Hepatocyte (in vitro differentiated cells): Measurements from ENCODE around the gene CACNA2D1. TPM values are rescaled to one million over a fixed set of nuclear protein-coding genes. Genes with fewer than 3 reads are reported as not detected.

Experiments used
- DNase-seq: peaks from one replicate; pipeline ENCODE4 v3.0.0-alpha.2; 2016; ENCODE audit warnings: low spot score
- H2AFZ ChIP-seq: fragments of 200-600 bp; sonication (generic); 2 replicates; pipeline ENCODE4 v1.6.0; 2016; ENCODE audit warnings: antibody characterized with exemption, mild to moderate bottlenecking
- H3K27ac ChIP-seq: fragments of 200-600 bp; sonication (generic); 2 replicates; pipeline ENCODE4 v1.5.1; 2016; ENCODE audit warnings: mild to moderate bottlenecking
- H3K27me3 ChIP-seq: fragments of 200-600 bp; sonication (generic); 2 replicates; pipeline ENCODE4 v1.6.1; 2016
- H3K36me3 ChIP-seq: fragments of 200-600 bp; sonication (generic); replicated peaks from 2 replicates; pipeline ENCODE4 v1.5.1; 2016; ENCODE audit warnings: low read depth; ENCODE audit not compliant: insufficient read depth
- H3K4me1 ChIP-seq: fragments of 200-600 bp; sonication (generic); 2 replicates; pipeline ENCODE4 v1.5.1; 2016; ENCODE audit warnings: mild to moderate bottlenecking, moderate library complexity; ENCODE audit not compliant: insufficient read depth
- H3K4me2 ChIP-seq: fragments of 200-600 bp; sonication (generic); 2 replicates; pipeline ENCODE4 v1.6.0; 2016
- H3K4me3 ChIP-seq: fragments of 200-600 bp; sonication (generic); 2 replicates; pipeline ENCODE4 v1.5.1; 2016; ENCODE audit warnings: mild to moderate bottlenecking
- H3K79me2 ChIP-seq: fragments of 200-600 bp; sonication (generic); 2 replicates; pipeline ENCODE4 v1.6.0; 2017; ENCODE audit warnings: mild to moderate bottlenecking
- H3K9me2 ChIP-seq: fragments of 200-600 bp; sonication (generic); replicated peaks from 2 replicates; pipeline ENCODE4 v1.6.0; 2017; ENCODE audit warnings: mild to moderate bottlenecking; ENCODE audit not compliant: insufficient read depth
- H3K9me3 ChIP-seq: fragments of 200-600 bp; sonication (generic); 2 replicates; pipeline ENCODE4 v1.5.1; 2016; ENCODE audit warnings: low read depth, mild to moderate bottlenecking
- H4K20me1 ChIP-seq: fragments of 200-600 bp; sonication (generic); 2 replicates; pipeline ENCODE4 v1.6.0; 2016; ENCODE audit warnings: mild to moderate bottlenecking; ENCODE audit not compliant: insufficient read depth, poor library complexity, severe bottlenecking
- CTCF ChIP-seq: fragments of 200-600 bp; sonication (generic); IDR thresholded peaks from 2 replicates; pipeline ENCODE4 v1.5.1; 2016; ENCODE audit warnings: antibody characterized with exemption, mild to moderate bottlenecking; ENCODE audit not compliant: poor library complexity
- EZH2 ChIP-seq: fragments of 200-600 bp; sonication (generic); IDR thresholded peaks from 2 replicates; pipeline ENCODE4 v1.6.1; 2016; ENCODE audit warnings: antibody characterized with exemption, mild to moderate bottlenecking, borderline replicate concordance
- EZH2phosphoT487 ChIP-seq: fragments of 200-600 bp; sonication (generic); IDR thresholded peaks from one replicate; pipeline ENCODE4 v1.6.1; 2018; ENCODE audit warnings: antibody characterized with exemption, mild to moderate bottlenecking, low read depth, moderate library complexity; ENCODE audit not compliant: unreplicated experiment, severe bottlenecking
- WGBS: methylation state at CpG from one replicate; pipeline ENCODE4 v1.1.6; 2016; ENCODE audit warnings: low lambda C conversion rate; ENCODE audit errors: missing lambda C conversion rate; 5-methylcytosine and 5-hydroxymethylcytosine counted together
- polyA plus RNA-seq: library from polyadenylated mRNA; unstranded; fragments of >200 nt; fragmentation: Nextera tagmentation; extraction: Ambion mirVana; gene quantifications from 2 replicates; pipeline ENCODE4 v1.2.1, GENCODE V29; 2016
- total RNA-seq: library from RNA; depleted of rRNA; stranded (reverse); fragments of >200 nt; gene quantifications from 2 replicates; pipeline ENCODE4 v1.2.3, GENCODE V29; 2014

CACNA2D1 gene
- total and polyA plus RNA-seq, 2 experiments from 2014 or later = 3.1 to 18.9 TPM

- H3K9me2 ChIP-seq = no peaks in the 10 kb centered on the region
- H3K27ac ChIP-seq = no peak overlapping the region
- H3K36me3 ChIP-seq = no peaks in the 10 kb centered on the region
- H2AFZ ChIP-seq = no peak overlapping the region
- TF ChIP-seq EZH2phosphoT487 (no peak), EZH2 (no peak), CTCF (no peak)
- no peak overlapping the region for H3K4me2 ChIP-seq
- no peak overlapping the region for H3K4me3 ChIP-seq
- 85% methylated on average over 4 of the region's 4 CpGs for WGBS
- H3K4me1 ChIP-seq = no peaks in the 10 kb centered on the region
- no peaks in the 10 kb centered on the region for H3K27me3 ChIP-seq
- no peaks in the 10 kb centered on the region for H3K79me2 ChIP-seq
- no peaks in the 10 kb centered on the region for H3K9me3 ChIP-seq
- no peak for DNase-seq
- H4K20me1 ChIP-seq = no peaks in the 10 kb centered on the region
Measured at GRCh38 chr7:82183634-82184033, 259.9 kb downstream of the CACNA2D1 start.

GRCh38 chr7:82179311-82179710 lies 264.3 kb downstream of the CACNA2D1 start:
- Histone ChIP-seq H3K36me3 (no peaks in the 10 kb centered on the region), H3K9me3 (no peaks in the 10 kb centered on the region), H3K4me3 (no peak overlapping the region), H3K4me2 (no peak overlapping the region), H3K4me1 (peaks cover 4% of the 10 kb centered on the region), H4K20me1 (no peaks in the 10 kb centered on the region), H3K79me2 (no peaks in the 10 kb centered on the region), H3K27me3 (no peaks in the 10 kb centered on the region), H2AFZ (no peak overlapping the region), H3K27ac (no peak overlapping the region), H3K9me2 (no peaks in the 10 kb centered on the region)
- WGBS = 89% methylated on average over 1 of the region's 1 CpG
- no peak for DNase-seq
- TF ChIP-seq EZH2phosphoT487 (no peak), EZH2 (no peak)

- Histone ChIP-seq H4K20me1 (no peaks in the 10 kb centered on the region), H3K27ac (no peak overlapping the region), H3K36me3 (no peaks in the 10 kb centered on the region), H3K9me3 (no peaks in the 10 kb centered on the region), H3K4me2 (no peak overlapping the region), H3K9me2 (no peaks in the 10 kb centered on the region), H3K4me1 (peaks cover 4% of the 10 kb centered on the region), H3K79me2 (no peaks in the 10 kb centered on the region), H3K27me3 (no peaks in the 10 kb centered on the region), H2AFZ (no peak overlapping the region), H3K4me3 (no peak overlapping the region)
- no peak for DNase-seq
- no peak for TF ChIP-seq EZH2
- no peak for TF ChIP-seq CTCF
- TF ChIP-seq EZH2phosphoT487 = no peak
- WGBS = 34% methylated on average over 2 of the region's 2 CpGs
Measured at GRCh38 chr7:82175319-82175718, 268.3 kb downstream of the CACNA2D1 start.

- H3K4me2 ChIP-seq = no peak overlapping the region
- no peaks in the 10 kb centered on the region for H4K20me1 ChIP-seq
- TF ChIP-seq EZH2phosphoT487 (no peak), EZH2 (no peak), CTCF (no peak)
- H3K4me3 ChIP-seq = no peak overlapping the region
- H3K79me2 ChIP-seq = no peaks in the 10 kb centered on the region
- H3K27ac ChIP-seq = no peak overlapping the region
- no peaks in the 10 kb centered on the region for H3K9me2 ChIP-seq
- no peak for DNase-seq
- 61% methylated on average over 4 of the region's 4 CpGs for WGBS
- H3K36me3 ChIP-seq = no peaks in the 10 kb centered on the region
- no peak overlapping the region for H2AFZ ChIP-seq
- H3K4me1 ChIP-seq = peaks cover 4% of the 10 kb centered on the region
- H3K9me3 ChIP-seq = no peaks in the 10 kb centered on the region
- H3K27me3 ChIP-seq = no peaks in the 10 kb centered on the region
Measured at GRCh38 chr7:82173400-82174021, 270.1 kb downstream of the CACNA2D1 start.
